Measurements from ENCODE around the gene GPR137. TPM values are rescaled to one million over a fixed set of nuclear protein-coding genes. Genes with fewer than 3 reads are reported as not detected.
A peak's percentile ranks its signal among the peaks of the same experiment; 100 is the strongest.

The GPR137 gene
- total and polyA plus RNA-seq, 2 experiments from 2014 or later, result 16.3 to 32.5 TPM

DNA sequence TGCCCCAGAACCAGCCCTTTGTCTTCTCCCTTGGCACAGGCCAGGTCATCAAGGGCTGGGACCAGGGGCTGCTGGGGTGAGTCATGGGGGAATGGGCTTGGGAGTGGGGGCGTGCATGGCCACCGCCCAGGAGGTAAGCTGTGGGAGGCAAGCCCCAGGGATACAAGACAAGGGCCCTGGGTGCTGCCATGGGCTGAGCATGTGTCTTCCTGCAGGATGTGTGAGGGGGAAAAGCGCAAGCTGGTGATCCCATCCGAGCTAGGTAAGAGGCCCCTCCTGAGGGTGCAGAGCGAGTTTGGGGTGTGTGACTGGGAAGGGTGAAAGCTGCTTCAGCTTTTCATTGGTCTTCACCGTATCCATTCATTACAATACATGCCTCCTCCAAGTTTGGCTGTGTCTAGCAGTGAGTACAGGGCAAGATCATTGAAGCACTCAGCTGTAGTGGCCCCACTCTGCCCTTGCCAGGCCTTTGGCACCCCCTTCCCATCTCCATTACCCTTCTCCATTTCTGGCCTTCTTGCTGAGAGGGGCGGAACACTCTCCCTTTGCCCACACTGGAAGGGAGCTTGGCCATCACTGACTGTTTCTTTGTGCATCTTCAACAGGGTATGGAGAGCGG, 42.3 kb upstream of the GPR137 start:
- Histone ChIP-seq H3K4me1 (ENCODE audit: insufficient read depth) (peaks cover 24% of the 10 kb centered on the region), H3K4me2 (no peak overlapping the region), H3F3A (replicated peaks; ENCODE audit: low read depth) (peaks cover 35% of the 10 kb centered on the region), H3K27me3 (ENCODE audit: insufficient read depth) (no peaks in the 10 kb centered on the region), H3K9me2 (ENCODE audit: insufficient read depth) (no peaks in the 10 kb centered on the region), H4K20me1 (replicated peaks; ENCODE audit: insufficient read depth) (no peaks in the 10 kb centered on the region; the same call in 1 of the 2 replicates), H3K4me3 (peak overlapping the region; percentile 97; the same call in 1 of the 2 replicates), H2AFZ (no peak overlapping the region), H3K79me2 (replicated peaks; ENCODE audit: insufficient read depth) (peaks cover 26% of the 10 kb centered on the region), H3K27ac (ENCODE audit: low read depth) (peak overlapping the region; percentile 19; the same call in 1 of the 2 replicates), H3K36me3 (ENCODE audit: insufficient read depth) (no peaks in the 10 kb centered on the region)
- peaks cover 21% of the 10 kb centered on the region for H3K36me3 Mint-ChIP-seq (ENCODE audit: low read depth)
- DNase-seq (ENCODE audit: low spot score) (no peak), ATAC-seq (no peak)
- peak overlapping the region; percentile 93 for H3K4me3 Mint-ChIP-seq
- no peaks in the 10 kb centered on the region for H3K9me3 Mint-ChIP-seq
- H3K4me1 Mint-ChIP-seq, result peaks cover 34% of the 10 kb centered on the region
- TF ChIP-seq STAT1 (IDR thresholded peaks at IDR 0.05; ENCODE audit: unreplicated experiment) (no peak), POLR2AphosphoS5 (IDR thresholded peaks at IDR 0.05; ENCODE audit: low read depth) (0 out of 2 replicates have a peak, but pooled peaks have one; percentile 21)
- H3K27me3 Mint-ChIP-seq (ENCODE audit: insufficient read depth, low read depth, poor library complexity), result peaks cover 33% of the 10 kb centered on the region
- peak overlapping the region; percentile 43; the same call in 1 of the 2 replicates for H3K27ac Mint-ChIP-seq

DNA sequence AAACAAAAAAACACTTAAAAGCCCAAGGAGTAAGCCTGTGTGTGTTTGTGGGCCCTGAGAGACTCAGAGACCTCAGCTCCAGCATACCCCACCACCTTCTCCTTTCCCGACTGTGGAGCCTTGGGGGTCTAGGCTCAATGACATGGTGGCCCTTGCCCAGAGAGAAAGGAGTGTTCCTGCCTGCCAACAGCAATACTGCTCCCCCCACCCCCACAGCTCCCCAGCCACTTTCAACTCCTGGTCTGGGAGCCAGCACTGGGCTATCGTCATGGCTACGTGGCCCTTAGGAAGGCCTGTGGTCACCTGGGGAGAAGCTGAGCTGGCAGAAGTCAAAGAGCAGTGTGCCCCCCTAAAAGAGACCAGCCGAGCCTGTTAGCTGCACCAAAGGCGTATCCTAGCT, 41.5 kb upstream of the GPR137 start:
- Mint-ChIP-seq H3K27ac (no peak overlapping the region), H3K4me3 (peak overlapping the region; percentile 93), H3K4me1 (peaks cover 42% of the 10 kb centered on the region), H3K27me3 (ENCODE audit: insufficient read depth, low read depth, poor library complexity) (peaks cover 39% of the 10 kb centered on the region), H3K36me3 (ENCODE audit: low read depth) (peaks cover 17% of the 10 kb centered on the region), H3K9me3 (no peaks in the 10 kb centered on the region)
- TF ChIP-seq, protein P1, sequence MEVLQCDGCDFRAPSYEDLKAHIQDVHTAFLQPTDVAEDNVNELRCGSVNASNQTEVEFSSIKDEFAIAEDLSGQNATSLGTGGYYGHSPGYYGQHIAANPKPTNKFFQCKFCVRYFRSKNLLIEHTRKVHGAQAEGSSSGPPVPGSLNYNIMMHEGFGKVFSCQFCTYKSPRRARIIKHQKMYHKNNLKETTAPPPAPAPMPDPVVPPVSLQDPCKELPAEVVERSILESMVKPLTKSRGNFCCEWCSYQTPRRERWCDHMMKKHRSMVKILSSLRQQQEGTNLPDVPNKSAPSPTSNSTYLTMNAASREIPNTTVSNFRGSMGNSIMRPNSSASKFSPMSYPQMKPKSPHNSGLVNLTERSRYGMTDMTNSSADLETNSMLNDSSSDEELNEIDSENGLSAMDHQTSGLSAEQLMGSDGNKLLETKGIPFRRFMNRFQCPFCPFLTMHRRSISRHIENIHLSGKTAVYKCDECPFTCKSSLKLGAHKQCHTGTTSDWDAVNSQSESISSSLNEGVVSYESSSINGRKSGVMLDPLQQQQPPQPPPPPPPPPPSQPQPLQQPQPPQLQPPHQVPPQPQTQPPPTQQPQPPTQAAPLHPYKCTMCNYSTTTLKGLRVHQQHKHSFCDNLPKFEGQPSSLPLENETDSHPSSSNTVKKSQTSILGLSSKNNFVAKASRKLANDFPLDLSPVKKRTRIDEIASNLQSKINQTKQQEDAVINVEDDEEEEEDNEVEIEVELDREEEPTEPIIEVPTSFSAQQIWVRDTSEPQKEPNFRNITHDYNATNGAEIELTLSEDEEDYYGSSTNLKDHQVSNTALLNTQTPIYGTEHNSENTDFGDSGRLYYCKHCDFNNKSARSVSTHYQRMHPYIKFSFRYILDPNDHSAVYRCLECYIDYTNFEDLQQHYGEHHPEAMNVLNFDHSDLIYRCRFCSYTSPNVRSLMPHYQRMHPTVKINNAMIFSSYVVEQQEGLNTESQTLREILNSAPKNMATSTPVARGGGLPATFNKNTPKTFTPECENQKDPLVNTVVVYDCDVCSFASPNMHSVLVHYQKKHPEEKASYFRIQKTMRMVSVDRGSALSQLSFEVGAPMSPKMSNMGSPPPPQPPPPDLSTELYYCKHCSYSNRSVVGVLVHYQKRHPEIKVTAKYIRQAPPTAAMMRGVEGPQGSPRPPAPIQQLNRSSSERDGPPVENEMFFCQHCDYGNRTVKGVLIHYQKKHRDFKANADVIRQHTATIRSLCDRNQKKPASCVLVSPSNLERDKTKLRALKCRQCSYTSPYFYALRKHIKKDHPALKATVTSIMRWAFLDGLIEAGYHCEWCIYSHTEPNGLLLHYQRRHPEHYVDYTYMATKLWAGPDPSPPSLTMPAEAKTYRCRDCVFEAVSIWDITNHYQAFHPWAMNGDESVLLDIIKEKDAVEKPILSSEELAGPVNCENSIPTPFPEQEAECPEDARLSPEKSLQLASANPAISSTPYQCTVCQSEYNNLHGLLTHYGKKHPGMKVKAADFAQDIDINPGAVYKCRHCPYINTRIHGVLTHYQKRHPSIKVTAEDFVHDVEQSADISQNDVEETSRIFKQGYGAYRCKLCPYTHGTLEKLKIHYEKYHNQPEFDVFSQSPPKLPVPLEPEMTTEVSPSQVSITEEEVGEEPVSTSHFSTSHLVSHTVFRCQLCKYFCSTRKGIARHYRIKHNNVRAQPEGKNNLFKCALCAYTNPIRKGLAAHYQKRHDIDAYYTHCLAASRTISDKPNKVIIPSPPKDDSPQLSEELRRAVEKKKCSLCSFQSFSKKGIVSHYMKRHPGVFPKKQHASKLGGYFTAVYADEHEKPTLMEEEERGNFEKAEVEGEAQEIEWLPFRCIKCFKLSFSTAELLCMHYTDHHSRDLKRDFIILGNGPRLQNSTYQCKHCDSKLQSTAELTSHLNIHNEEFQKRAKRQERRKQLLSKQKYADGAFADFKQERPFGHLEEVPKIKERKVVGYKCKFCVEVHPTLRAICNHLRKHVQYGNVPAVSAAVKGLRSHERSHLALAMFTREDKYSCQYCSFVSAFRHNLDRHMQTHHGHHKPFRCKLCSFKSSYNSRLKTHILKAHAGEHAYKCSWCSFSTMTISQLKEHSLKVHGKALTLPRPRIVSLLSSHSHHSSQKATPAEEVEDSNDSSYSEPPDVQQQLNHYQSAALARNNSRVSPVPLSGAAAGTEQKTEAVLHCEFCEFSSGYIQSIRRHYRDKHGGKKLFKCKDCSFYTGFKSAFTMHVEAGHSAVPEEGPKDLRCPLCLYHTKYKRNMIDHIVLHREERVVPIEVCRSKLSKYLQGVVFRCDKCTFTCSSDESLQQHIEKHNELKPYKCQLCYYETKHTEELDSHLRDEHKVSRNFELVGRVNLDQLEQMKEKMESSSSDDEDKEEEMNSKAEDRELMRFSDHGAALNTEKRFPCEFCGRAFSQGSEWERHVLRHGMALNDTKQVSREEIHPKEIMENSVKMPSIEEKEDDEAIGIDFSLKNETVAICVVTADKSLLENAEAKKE (CRISPR knock-in tag; IDR thresholded peaks at IDR 0.05), result no peak
- TF ChIP-seq CREB1 (CRISPR knock-in tag; IDR thresholded peaks at IDR 0.05; ENCODE audit: low read depth), result no peak
- no peak for TF ChIP-seq JUNB (IDR thresholded peaks at IDR 0.05; ENCODE audit: unreplicated experiment)
- no peak for TF ChIP-seq ZNF331 (CRISPR knock-in tag; IDR thresholded peaks at IDR 0.05; ENCODE audit: low read depth)
- no peak for TF ChIP-seq STAT1 (IDR thresholded peaks at IDR 0.05; ENCODE audit: unreplicated experiment)
- no peak for TF ChIP-seq ZNF114 (CRISPR knock-in tag; IDR thresholded peaks at IDR 0.05)
- TF ChIP-seq, protein P2, sequence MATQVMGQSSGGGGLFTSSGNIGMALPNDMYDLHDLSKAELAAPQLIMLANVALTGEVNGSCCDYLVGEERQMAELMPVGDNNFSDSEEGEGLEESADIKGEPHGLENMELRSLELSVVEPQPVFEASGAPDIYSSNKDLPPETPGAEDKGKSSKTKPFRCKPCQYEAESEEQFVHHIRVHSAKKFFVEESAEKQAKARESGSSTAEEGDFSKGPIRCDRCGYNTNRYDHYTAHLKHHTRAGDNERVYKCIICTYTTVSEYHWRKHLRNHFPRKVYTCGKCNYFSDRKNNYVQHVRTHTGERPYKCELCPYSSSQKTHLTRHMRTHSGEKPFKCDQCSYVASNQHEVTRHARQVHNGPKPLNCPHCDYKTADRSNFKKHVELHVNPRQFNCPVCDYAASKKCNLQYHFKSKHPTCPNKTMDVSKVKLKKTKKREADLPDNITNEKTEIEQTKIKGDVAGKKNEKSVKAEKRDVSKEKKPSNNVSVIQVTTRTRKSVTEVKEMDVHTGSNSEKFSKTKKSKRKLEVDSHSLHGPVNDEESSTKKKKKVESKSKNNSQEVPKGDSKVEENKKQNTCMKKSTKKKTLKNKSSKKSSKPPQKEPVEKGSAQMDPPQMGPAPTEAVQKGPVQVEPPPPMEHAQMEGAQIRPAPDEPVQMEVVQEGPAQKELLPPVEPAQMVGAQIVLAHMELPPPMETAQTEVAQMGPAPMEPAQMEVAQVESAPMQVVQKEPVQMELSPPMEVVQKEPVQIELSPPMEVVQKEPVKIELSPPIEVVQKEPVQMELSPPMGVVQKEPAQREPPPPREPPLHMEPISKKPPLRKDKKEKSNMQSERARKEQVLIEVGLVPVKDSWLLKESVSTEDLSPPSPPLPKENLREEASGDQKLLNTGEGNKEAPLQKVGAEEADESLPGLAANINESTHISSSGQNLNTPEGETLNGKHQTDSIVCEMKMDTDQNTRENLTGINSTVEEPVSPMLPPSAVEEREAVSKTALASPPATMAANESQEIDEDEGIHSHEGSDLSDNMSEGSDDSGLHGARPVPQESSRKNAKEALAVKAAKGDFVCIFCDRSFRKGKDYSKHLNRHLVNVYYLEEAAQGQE (IDR thresholded peaks at IDR 0.05; ENCODE audit: unreplicated experiment), result no peak
- no peak overlapping the region for H2AFZ ChIP-seq
- H3K4me3 ChIP-seq, result no peak overlapping the region
- H4K20me1 ChIP-seq (replicated peaks; ENCODE audit: insufficient read depth), result no peaks in the 10 kb centered on the region; the same call in 1 of the 2 replicates
- H3K4me2 ChIP-seq, result no peak overlapping the region
- no peaks in the 10 kb centered on the region for H3K27me3 ChIP-seq (ENCODE audit: insufficient read depth)
- H3K9me2 ChIP-seq (ENCODE audit: insufficient read depth), result no peaks in the 10 kb centered on the region
- H3K79me2 ChIP-seq (replicated peaks; ENCODE audit: insufficient read depth), result peaks cover 26% of the 10 kb centered on the region
- peaks cover 41% of the 10 kb centered on the region for H3F3A ChIP-seq (replicated peaks; ENCODE audit: low read depth)
- H3K36me3 ChIP-seq (ENCODE audit: insufficient read depth), result no peaks in the 10 kb centered on the region
- ATAC-seq, result no peak
- peaks cover 32% of the 10 kb centered on the region for H3K4me1 ChIP-seq (ENCODE audit: insufficient read depth)
- H3K27ac ChIP-seq (ENCODE audit: low read depth), result no peak overlapping the region
- no peak for DNase-seq (ENCODE audit: low spot score)

Measured in GM23338 (cell line).